ENCODE measurements around the gene PCNX3. TPM values are rescaled to one million over a fixed set of nuclear protein-coding genes. Genes with fewer than 3 reads are reported as not detected.

The PCNX3 gene
- polyA plus RNA-seq, 1 donor from 2014 or later = 7.8 TPM

- no peaks in the 10 kb centered on the region for H3K9me3 ChIP-seq (ENCODE audit: low read length)
- no peaks in the 10 kb centered on the region for H3K36me3 ChIP-seq (ENCODE audit: insufficient read depth, low read length)
- no peaks in the 10 kb centered on the region for H3K79me2 ChIP-seq (replicated peaks; ENCODE audit: insufficient read depth, low read length)
Measured at GRCh38 chr11:65645710-65646109, 30.1 kb downstream of the PCNX3 start.

GRCh38 chr11:65646288-65646957, 30.8 kb downstream of the PCNX3 start:
- no peaks in the 10 kb centered on the region for H3K9me2 ChIP-seq (ENCODE audit: insufficient read depth, low read length)
- no peak overlapping the region for H3K4me2 ChIP-seq (ENCODE audit: low read length)
- H3K9ac ChIP-seq (ENCODE audit: low read length) = no peak overlapping the region
- H3K9me3 ChIP-seq (ENCODE audit: low read length) = no peaks in the 10 kb centered on the region
- H2AFZ ChIP-seq (ENCODE audit: low read depth, low read length) = no peak overlapping the region
- peaks cover 14% of the 10 kb centered on the region for H3K27me3 ChIP-seq (ENCODE audit: insufficient read depth, low read depth, low read length)
- H4K20me1 ChIP-seq (ENCODE audit: insufficient read depth) = no peaks in the 10 kb centered on the region
- H3K4me3 ChIP-seq (ENCODE audit: low read length) = no peak overlapping the region
- H3K79me2 ChIP-seq (replicated peaks; ENCODE audit: insufficient read depth, low read length) = no peaks in the 10 kb centered on the region
- H3K36me3 ChIP-seq (ENCODE audit: insufficient read depth, low read length) = no peaks in the 10 kb centered on the region
- no peaks in the 10 kb centered on the region for H3F3A ChIP-seq (ENCODE audit: insufficient read depth, low read length, poor library complexity, severe bottlenecking)
- H3K27ac ChIP-seq (ENCODE audit: low read length) = no peak overlapping the region
- TF ChIP-seq EZH2 (IDR thresholded peaks at IDR 0.05; ENCODE audit: borderline replicate concordance, insufficient read depth, low read length, poor library complexity, severe bottlenecking) (no peak), CTCF (IDR thresholded peaks at IDR 0.05; ENCODE audit: poor library complexity, severe bottlenecking) (no peak), SMC3 (conservative IDR thresholded peaks at IDR 0.05; ENCODE audit: poor library complexity) (no peak), EP300 (conservative IDR thresholded peaks at IDR 0.05; ENCODE audit: poor library complexity, severe bottlenecking) (no peak), POLR2AphosphoS5 (IDR thresholded peaks at IDR 0.05) (no peak), RAD21 (conservative IDR thresholded peaks at IDR 0.05) (no peak), TAF1 (IDR thresholded peaks at IDR 0.05; ENCODE audit: low read depth) (no peak), MXI1 (conservative IDR thresholded peaks at IDR 0.05; ENCODE audit: poor library complexity, severe bottlenecking) (no peak)

More at GRCh38 chr11:65645710-65646109, 30.1 kb downstream of the PCNX3 start:
- Histone ChIP-seq H3K9ac (ENCODE audit: low read length) (no peak overlapping the region), H3K4me3 (ENCODE audit: low read length) (no peak overlapping the region), H3K4me2 (ENCODE audit: low read length) (no peak overlapping the region), H2AFZ (ENCODE audit: low read depth, low read length) (no peak overlapping the region), H3F3A (ENCODE audit: insufficient read depth, low read length, poor library complexity, severe bottlenecking) (no peaks in the 10 kb centered on the region), H3K27ac (ENCODE audit: low read length) (no peak overlapping the region), H4K20me1 (ENCODE audit: insufficient read depth) (no peaks in the 10 kb centered on the region), H3K27me3 (ENCODE audit: insufficient read depth, low read depth, low read length) (peaks cover 14% of the 10 kb centered on the region), H3K9me2 (ENCODE audit: insufficient read depth, low read length) (no peaks in the 10 kb centered on the region)
- no peak for TF ChIP-seq REST (IDR thresholded peaks at IDR 0.05; ENCODE audit: borderline replicate concordance)
- no peak for TF ChIP-seq EP300 (conservative IDR thresholded peaks at IDR 0.05; ENCODE audit: poor library complexity, severe bottlenecking)
- no peak for TF ChIP-seq CTCF (IDR thresholded peaks at IDR 0.05; ENCODE audit: poor library complexity, severe bottlenecking)
- TF ChIP-seq MXI1 (conservative IDR thresholded peaks at IDR 0.05; ENCODE audit: poor library complexity, severe bottlenecking) = no peak
- no peak for TF ChIP-seq POLR2AphosphoS5 (IDR thresholded peaks at IDR 0.05)
- no peak for TF ChIP-seq RAD21 (conservative IDR thresholded peaks at IDR 0.05)
- no peak for TF ChIP-seq TAF1 (IDR thresholded peaks at IDR 0.05; ENCODE audit: low read depth)
- TF ChIP-seq SMC3 (conservative IDR thresholded peaks at IDR 0.05; ENCODE audit: poor library complexity) = no peak
- TF ChIP-seq EZH2 (IDR thresholded peaks at IDR 0.05; ENCODE audit: borderline replicate concordance, insufficient read depth, low read length, poor library complexity, severe bottlenecking) = no peak
